GM18870 (cell line): ENCODE measurements around the gene METTL2A.
"Not testable (repeated sequence)": the region's sequence is repeated elsewhere in the genome, so short reads cannot be mapped to it uniquely, and the experiment has no call there.

Source experiments
- ATAC-seq: cut with Tn5 transposase; IDR thresholded peaks from one replicate; pipeline ENCODE4 v1.9.1; 2021; ENCODE audit warnings: moderate library complexity; ENCODE audit not compliant: unreplicated experiment

The METTL2A gene

DNA sequence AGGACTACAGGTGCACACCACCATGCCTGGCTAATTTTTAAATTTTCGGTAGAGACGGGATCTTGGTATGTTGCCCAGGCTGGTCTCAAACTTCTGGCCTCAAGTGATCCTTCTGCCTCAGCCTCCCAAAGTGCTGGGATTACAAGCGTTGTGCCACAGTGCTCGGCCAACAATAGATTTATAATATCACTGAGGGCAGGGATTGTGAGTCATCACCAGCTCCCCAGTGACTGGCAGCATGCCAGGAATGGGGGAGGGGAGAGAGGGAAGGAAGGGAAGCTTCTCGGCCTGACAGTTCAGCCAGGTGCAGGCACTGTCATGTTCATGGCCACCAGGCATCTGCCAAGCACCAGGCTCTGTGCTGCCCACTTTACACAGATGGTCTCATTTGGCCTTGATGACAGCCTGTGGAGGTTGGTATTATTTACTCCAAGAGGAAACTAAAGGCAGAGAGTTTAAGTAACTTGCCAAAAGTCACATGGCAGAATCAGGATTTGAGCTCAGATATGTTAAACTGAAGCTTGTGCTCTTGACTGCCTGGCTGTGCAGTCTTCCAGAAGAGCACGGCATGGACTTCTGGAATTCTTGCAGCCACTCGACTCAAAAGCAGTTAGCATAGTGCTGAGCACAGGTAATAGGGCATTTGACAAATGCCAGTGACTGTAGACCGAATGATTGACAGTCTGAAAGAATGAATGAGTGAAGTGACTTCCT is 47.1 kb downstream of the METTL2A start:
- not testable (repeated sequence) for ATAC-seq

DNA sequence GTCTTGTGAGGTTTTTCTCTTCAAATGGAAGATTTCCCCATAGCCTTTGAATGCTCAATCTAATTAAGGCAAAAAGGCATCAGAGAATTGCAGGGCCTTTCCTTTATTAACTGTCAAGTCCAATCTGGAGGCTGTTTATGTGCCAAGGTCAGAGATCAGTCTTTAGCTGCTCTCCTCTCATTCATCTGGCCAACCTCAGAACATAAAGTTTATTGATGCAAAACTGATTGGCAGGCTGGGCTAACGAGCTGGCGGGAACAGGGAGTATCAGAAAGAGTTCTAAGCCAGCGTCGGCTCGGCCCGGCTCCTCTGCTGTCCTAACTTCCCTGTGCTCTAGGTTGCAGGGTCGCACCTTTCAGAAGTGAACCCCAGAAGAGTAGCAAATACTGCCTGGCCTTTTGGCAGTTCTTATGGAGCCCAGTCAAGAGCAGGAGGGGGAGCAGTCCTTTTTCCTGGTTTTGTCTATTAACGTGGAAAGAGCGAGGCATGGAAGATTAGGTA is 47.7 kb downstream of the METTL2A start:
- not testable (repeated sequence) for ATAC-seq

DNA sequence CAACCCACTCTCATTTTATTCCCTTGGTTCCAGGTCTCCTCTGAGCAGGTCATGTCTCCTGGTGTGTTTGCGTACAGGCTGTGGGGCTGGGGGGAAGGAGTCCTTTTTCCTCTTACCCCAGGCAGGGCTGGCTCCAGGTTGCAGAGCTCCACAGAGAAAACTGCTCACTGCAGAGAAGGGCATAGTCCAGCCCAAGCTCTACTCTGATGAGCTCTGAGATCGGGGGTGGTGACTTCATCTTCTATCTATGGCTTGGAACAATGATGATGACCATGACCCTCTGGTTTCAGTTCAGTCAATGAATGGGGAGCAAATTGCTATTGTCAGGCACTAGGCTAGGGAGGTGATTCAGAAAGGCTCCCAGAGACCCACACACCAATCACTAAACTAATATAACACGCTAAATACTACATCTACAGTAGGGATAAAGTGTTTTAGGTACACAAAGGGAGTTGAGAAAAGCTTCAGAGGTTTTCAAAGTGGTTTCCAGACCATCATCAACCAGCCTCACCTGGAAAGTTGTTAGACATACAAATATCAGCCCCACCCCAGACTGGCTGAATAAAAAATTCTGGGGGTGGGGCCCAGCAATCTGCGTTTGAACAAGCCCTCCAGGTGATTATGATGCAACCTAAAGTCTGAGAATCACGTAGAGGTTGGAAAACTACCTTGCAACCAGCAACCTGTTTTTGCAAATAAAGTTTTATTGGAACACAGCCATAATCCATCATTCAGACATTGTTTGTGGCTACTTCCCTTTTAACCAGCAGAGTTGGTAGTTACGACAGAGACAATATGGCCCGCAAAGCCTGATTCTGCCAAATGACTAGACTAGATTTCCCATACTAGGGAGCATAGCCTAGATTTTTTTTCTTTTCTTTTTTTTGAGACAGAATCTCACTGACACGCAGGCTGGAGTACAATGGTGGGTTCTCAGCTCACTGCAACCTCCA is 49.6 kb downstream of the METTL2A start:
- ATAC-seq: not testable (repeated sequence)

DNA sequence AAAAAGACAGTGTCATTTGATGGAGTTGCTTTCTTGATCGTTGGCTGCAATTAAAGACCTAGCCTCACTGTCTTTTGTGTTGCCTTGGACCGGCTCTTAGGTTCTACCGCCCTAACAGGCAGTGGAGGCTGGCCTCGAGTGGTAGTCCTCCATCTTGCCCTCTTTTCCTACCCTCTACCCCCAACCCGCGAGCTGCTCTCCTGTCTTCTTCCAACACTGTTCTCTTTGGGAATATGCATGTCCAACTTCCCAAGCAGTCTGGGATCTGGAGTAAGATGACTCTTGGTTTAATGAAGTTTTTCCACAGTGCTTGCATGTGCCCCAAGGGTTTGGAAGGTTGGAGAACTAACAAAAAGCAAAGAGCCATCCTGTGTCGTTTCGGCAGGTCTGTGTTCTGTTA is 53.4 kb downstream of the METTL2A start:
- not testable (repeated sequence) for ATAC-seq

DNA sequence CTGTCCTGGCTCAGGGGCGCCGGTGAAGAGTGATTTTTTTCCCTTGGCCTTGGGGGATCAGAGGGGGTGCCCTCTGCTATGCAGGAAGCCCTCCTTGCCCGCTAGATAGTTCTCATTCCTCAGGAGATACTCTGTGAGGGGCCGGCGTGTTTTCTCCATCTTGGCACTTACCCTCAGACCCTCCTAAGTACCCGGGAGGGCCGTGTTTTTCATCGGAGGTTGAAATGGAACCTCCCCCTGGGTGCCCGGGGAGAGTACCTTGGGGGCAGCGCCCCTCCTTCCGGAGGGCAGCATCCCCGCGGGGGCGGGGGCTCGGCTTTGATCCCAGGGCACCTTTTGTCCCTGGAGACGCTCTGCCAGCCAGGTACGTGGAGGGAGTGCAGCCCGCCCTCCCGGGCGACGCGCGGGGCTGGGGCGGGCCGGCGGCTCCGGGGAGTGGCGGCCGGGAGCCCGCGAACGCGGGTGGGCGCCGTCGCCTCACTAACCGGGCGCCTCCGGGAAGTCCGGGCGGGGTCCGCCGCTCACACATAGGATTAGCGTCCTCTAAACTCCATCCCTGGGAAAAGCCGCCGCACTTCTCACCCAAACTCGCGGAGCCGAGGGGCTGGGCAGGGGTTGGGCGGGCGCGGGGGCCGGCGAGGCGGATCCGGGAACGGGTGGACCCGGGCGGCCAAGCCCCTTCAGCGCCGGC is 54.2 kb downstream of the METTL2A start:
- ATAC-seq: not testable (repeated sequence)

DNA sequence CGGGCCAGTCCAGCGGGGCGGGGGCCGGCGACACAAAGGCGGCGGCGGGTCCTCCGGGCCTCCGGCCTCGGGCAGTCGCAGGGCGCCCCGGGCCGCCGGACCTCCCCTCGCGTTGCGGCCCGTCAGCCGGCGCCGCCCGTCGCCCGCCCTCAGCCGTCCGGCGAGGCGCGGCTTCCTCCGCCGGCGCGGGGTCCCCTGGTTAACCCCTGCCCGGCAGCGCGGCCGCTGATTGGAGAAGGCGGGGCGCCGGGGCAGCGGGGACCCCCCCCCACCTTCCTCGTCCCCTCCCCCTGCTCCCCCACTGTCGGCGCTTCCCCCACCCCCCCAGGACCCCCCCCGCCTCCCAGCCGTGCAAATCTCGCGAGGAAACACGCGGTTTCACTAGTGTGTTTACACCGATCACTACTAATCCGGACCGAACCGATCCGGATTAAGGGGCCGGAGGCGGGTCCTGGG is 54.8 kb downstream of the METTL2A start, which contains the start of gene TLK2:
TLK2 (plus strand) TSS at position 402 of the 456 bp plus-strand sequence. CDS start 2,301 bp downstream, outside the sequence.
- ATAC-seq: no peak

DNA sequence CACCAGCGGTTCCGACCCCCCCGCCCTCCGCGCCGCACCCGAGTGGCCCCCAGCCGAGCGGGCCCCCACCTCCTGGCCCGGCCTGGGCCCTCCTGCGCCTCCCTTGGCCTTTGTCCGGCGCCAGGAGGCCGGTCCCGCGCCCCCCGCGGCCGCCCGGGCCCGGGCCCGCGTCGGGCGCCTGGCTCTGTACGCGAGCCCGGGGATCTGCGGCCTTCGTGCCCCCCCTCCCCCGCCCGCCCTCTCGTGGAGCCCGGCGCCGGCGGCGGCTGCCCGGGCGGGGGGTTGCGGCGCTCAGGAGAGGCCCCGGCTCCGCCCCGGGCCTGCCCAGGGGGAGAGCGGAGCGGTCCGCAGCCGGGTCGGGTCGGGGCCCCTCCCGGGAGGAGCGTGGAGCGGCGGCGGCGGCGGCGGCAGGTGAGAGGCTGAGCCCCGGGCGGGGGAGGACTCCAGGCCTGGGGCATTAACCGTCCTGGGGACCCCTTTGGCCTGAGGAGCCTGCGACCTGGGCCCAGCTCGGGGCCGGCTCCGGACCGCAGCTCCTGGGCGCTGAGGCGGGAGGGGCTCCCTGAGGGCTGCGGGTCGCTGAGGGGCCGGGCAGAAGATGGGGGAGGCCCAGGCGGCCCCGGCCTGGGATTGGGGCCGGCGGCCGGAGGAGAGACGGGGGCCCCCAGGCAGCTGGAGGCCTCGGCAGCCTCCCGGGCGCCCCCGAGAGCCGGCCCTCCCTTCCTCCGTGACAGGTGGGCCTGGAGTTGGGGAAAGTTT is 55.4 kb downstream of the METTL2A start:
- not testable (repeated sequence) for ATAC-seq

DNA sequence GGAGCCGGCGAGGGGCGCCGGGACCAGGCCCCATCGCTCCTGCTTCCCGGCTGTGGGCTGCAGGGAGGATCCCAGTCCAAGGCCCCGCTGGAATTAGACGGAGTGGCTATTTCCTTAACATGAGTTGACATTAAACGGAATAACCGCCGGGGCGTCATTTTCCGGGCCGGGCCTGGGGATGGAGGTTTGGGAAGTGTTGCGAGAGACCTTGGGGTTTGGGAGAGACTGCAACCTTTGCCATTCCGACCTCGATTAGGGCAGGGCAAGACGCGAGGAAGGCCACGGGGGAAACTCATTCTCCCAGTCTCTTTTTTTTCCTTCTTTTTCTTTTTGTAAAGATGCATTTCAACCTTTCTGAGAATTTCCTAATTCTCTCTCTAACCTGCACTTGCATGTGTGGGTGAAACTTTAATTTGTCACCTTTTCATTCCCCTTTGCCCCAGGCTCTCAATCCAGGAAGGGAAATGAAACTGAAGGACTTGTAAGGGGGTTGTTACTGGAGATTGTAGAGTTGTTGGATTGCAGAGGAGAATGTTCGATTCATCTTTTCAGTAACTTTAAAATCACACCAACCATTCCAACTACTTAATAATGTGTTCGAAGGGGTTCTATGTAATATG is 56.1 kb downstream of the METTL2A start:
- ATAC-seq: not testable (repeated sequence)

DNA sequence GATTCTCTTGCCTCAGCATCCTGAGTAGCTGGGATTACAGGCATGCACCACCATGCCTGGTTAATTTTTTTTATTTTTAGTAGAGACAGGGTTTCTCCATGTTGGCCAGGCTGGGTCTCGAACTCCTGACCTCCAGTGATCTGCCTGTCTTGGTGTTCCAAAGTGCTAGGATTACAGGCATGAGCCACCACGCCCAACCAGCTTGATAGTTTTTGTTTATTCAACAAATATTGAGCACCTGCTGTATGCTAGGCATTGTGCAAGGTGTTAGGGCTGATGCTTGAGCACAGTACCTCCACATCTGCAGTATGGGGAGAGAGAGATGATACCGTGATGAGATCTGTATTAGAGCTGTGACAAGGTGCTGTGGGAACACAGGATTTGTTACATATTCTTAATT is 58.9 kb downstream of the METTL2A start:
- not testable (repeated sequence) for ATAC-seq

DNA sequence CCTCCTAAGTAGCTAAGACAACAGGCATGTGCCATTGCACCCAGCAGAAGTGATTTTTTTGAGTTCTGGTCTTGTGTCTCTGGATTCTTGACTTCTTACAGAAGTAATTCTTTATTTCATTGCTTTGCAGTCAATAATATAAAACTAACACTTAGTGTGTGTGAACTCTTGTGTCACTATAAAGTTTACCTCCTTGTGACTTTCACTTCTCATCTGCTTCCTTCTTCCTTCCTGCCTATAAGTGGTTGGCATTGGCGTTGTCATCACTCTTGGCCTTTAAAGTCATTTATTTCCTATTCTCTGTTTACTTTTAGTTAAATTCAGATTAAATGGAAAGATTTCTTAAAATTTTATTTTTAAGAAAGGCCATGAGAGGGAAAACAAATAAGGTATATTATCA is 67.3 kb downstream of the METTL2A start:
- ATAC-seq: not testable (repeated sequence)

DNA sequence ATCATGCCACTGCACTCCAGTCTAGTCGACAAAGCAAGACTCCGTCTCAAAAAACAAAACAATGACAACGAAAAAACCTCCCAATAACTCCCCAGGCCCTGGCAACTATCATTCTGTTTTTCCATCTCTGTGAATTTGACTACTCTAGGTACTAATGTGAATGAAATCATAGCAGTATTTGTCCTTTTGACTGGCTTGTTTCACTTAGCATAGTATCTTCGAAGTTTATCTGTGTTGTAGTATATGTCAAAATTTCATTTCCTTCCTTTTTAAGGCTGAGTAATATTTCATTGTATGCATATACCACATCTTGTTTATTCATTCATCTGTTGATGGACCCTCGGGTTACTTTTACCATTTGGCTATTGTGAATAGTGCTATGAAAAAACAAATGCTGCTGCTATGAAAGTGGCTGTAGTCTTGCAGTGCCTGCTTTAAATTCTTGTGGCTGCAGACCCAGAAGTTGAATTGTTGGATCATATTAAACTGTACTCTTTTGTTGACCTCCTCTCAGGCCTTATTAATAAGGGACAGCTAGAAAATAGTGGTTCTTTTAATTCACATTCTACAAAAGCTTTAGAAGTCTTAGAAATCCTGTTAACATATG is 69.5 kb downstream of the METTL2A start:
- ATAC-seq: not testable (repeated sequence)

DNA sequence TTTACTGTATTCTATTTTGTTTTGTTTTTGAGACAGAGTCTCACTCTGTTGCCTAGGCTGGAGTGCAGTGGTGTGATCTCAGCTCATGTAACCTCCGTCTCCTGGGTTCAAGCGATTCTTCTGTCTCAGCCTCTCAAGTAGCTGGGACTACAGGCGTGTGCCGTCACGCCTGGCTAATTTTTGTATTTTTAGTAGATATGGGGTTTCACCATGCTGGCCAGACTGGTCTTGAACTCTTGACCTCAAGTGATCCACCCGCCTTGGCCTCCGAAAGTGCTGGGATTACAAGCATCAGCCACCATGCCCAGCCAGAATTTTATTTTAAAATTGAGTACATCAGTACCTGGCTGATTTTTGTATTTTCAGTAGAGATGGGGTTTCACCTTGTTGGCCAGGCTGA is 70.4 kb downstream of the METTL2A start:
- not testable (repeated sequence) for ATAC-seq

DNA sequence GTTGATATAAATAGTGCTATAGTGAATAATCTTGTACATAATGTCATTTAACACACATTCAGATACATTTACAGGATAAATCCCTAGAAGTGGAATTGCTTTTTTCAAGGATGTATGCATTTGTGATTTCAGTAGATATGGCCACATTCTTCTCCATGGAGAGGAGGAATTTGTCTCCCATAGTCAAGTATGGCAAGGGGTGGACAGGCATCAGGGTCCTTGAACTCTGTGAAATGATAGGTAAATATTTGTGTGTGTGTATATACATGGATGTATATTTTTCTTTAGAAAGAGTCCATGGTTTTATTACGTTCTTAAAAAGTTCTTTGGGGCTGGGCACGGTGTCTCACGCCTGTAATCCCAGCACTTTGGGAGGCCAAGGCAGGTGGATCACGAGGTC is 72.6 kb downstream of the METTL2A start:
- ATAC-seq: not testable (repeated sequence)

DNA sequence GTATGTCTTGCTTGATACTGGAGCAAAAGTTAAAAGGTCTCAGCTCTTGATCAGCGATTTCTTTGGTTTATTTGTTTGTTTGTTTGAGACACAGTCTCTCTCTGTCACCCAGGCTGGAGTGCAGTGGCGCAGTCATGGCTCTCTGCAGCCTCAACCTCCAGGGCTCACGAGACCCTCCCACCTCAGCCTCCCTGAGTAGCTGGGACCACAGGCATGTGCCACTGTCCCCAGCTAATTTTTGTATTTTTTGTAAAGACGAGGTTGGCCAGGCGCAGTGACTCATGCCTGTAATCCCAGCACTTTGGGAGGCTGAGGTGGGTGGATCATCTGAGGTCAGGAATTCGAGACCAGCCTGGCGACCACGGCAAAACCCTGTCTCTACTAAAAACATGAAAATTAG is 75.1 kb downstream of the METTL2A start:
- not testable (repeated sequence) for ATAC-seq
